Liver (tissue), 9 donors: Measurements from ENCODE around the gene C1QL3. TPM values are rescaled to one million over a fixed set of nuclear protein-coding genes. Genes with fewer than 3 reads are reported as not detected.

Source experiments
- DNase-seq: peaks from one replicate; pipeline ENCODE4 v3.0.0-alpha.2; 2017; ENCODE audit warnings: low spot score
- H3K27ac ChIP-seq, 2 donors: one replicate each; pipeline ENCODE4 v1.7.0; 2013; ENCODE audit warnings: inconsistent platforms in 2 of 2, low read length in 2 of 2, control low read depth in 1 of 2, low read depth in 1 of 2, mild to moderate bottlenecking in 1 of 2
- H3K27me3 ChIP-seq, 4 donors: one replicate each; pipeline versions ENCODE4 v1.6.1 to v1.7.0; 2013; ENCODE audit warnings: low read length in 3 of 4, inconsistent platforms in 1 of 4, mild to moderate bottlenecking in 1 of 4, moderate library complexity in 1 of 4; ENCODE audit not compliant: control insufficient read depth in 4 of 4, insufficient read depth in 4 of 4
- H3K36me3 ChIP-seq, 4 donors: one replicate each; pipeline versions ENCODE4 v1.6.1 to v1.7.0; 2013; ENCODE audit warnings: low read length in 3 of 4, mild to moderate bottlenecking in 3 of 4, low read depth in 1 of 4, moderate library complexity in 1 of 4; ENCODE audit not compliant: control insufficient read depth in 4 of 4, insufficient read depth in 3 of 4
- H3K4me1 ChIP-seq, 4 donors: one replicate each; pipeline versions ENCODE4 v1.6.1 to v1.7.0; 2013; ENCODE audit warnings: low read length in 3 of 4, mild to moderate bottlenecking in 3 of 4, moderate library complexity in 1 of 4; ENCODE audit not compliant: control insufficient read depth in 4 of 4, insufficient read depth in 4 of 4
- H3K4me3 ChIP-seq, 3 donors: one replicate each; pipeline versions ENCODE4 v1.6.1 to v1.7.0; 2013; ENCODE audit warnings: low read length in 3 of 3, control low read depth in 1 of 3, low read depth in 1 of 3, mild to moderate bottlenecking in 1 of 3
- H3K9ac ChIP-seq, 2 donors: one replicate each; pipeline ENCODE4 v1.7.0; 2013; ENCODE audit warnings: low read length in 2 of 2, mild to moderate bottlenecking in 2 of 2, moderate library complexity in 2 of 2, control low read depth in 1 of 2, low read depth in 1 of 2
- H3K9me3 ChIP-seq, 4 donors: one replicate each; pipeline versions ENCODE4 v1.6.1 to v1.7.0; 2013; ENCODE audit warnings: low read length in 3 of 4; ENCODE audit not compliant: control insufficient read depth in 4 of 4
- EGR1 ChIP-seq, 2 donors: IDR thresholded peaks; 2 replicates each; pipeline ENCODE4 v1.6.1; 2016 to 2018; ENCODE audit warnings: antibody characterized with exemption in 2 of 2, low read depth in 2 of 2
- FOXA1 ChIP-seq: IDR thresholded peaks from 2 replicates; pipeline ENCODE4 v1.6.1; 2016; ENCODE audit warnings: antibody characterized with exemption
- FOXA2 ChIP-seq: IDR thresholded peaks from 2 replicates; pipeline ENCODE4 v1.6.1; 2016; ENCODE audit warnings: antibody characterized with exemption
- GABPA ChIP-seq, 2 donors: IDR thresholded peaks in 1 of 2; conservative IDR thresholded peaks in 1 of 2; 2 replicates each; pipeline ENCODE4 v1.6.1; 2016; ENCODE audit warnings: antibody characterized with exemption in 2 of 2, mild to moderate bottlenecking in 1 of 2, moderate library complexity in 1 of 2
- HNF4A ChIP-seq, 2 donors: conservative IDR thresholded peaks; 2 replicates each; pipeline ENCODE4 v1.6.1; 2016; ENCODE audit warnings: antibody characterized with exemption in 2 of 2, mild to moderate bottlenecking in 2 of 2
- HNF4G ChIP-seq: IDR thresholded peaks from 2 replicates; pipeline ENCODE4 v1.6.1; 2016; ENCODE audit warnings: antibody characterized with exemption
- JUND ChIP-seq, 2 donors: IDR thresholded peaks; 2 replicates each; pipeline ENCODE4 v1.6.1; 2016; ENCODE audit warnings: antibody characterized with exemption in 2 of 2
- NR2F2 ChIP-seq: IDR thresholded peaks from 2 replicates; pipeline ENCODE4 v1.6.1; 2016; ENCODE audit warnings: antibody characterized with exemption
- RAD21 ChIP-seq, 2 donors: IDR thresholded peaks; 2 replicates each; pipeline ENCODE4 v1.6.1; 2016; ENCODE audit warnings: antibody characterized with exemption in 2 of 2, mild to moderate bottlenecking in 2 of 2
- RXRA ChIP-seq, 2 donors: IDR thresholded peaks; 2 replicates each; pipeline ENCODE4 v1.6.1; 2017 to 2018; ENCODE audit warnings: antibody characterized with exemption in 2 of 2, mild to moderate bottlenecking in 1 of 2
- SP1 ChIP-seq: IDR thresholded peaks from 2 replicates; pipeline ENCODE4 v1.6.1; 2018; ENCODE audit warnings: antibody characterized with exemption, mild to moderate bottlenecking
- TAF1 ChIP-seq: conservative IDR thresholded peaks from 2 replicates; pipeline ENCODE4 v1.6.1; 2016; ENCODE audit warnings: antibody characterized with exemption, mild to moderate bottlenecking
- YY1 ChIP-seq: IDR thresholded peaks from 2 replicates; pipeline ENCODE4 v1.6.1; 2016; ENCODE audit warnings: antibody characterized with exemption, mild to moderate bottlenecking
- WGBS: extraction: QIAGEN DNeasy Blood & Tissue Kit; methylation state at CpG from one replicate; pipeline ENCODE4 v1.1.7; 2013; 5-methylcytosine and 5-hydroxymethylcytosine counted together
- polyA plus RNA-seq, 2 donors: library from polyadenylated mRNA; stranded (reverse) in 1 of 2; unstranded in 1 of 2; fragments of 200-250 nt in 1 of 2; fragments of >200 nt in 1 of 2; fragmentation: Nextera tagmentation in 1 of 2; extraction: Ambion mirVana in 1 of 2; gene quantifications; one replicate each; pipeline versions ENCODE4 v1.2.1 to v1.2.3, GENCODE V29; 2013 to 2015
- total RNA-seq, 2 donors: library from RNA; depleted of rRNA; stranded (reverse); fragments of >200 nt; gene quantifications; one replicate each; pipeline ENCODE4 v1.2.3, GENCODE V29; 2014
- TF ChIP-seq, protein P1 (sequence below): fragments of 150-350 bp; IDR thresholded peaks from 2 replicates; pipeline ENCODE4 v1.5.1; 2017; ENCODE audit warnings: improper control_type of control experiment, low read depth, low read length; ENCODE audit not compliant: missing input control
- TF ChIP-seq, protein P2 (sequence below): IDR thresholded peaks from 2 replicates; pipeline ENCODE4 v1.6.1; 2016; ENCODE audit warnings: antibody characterized with exemption
- TF ChIP-seq, protein P3 (sequence below): IDR thresholded peaks from 2 replicates; pipeline ENCODE4 v1.6.1; 2016; ENCODE audit warnings: antibody characterized with exemption
- TF ChIP-seq, protein P4 (sequence below): IDR thresholded peaks from 2 replicates; pipeline ENCODE4 v1.6.1; 2016; ENCODE audit warnings: antibody characterized with exemption, mild to moderate bottlenecking
- TF ChIP-seq, protein P5 (sequence below): IDR thresholded peaks from 2 replicates; pipeline ENCODE4 v1.6.1; 2016; ENCODE audit warnings: antibody characterized with exemption
- donor health status: healthy.
- donor health status: healthy.
- donor health status: healthy.
- donor health status: healthy.
- donor health status: healthy.

The C1QL3 gene
- total and polyA plus RNA-seq, 4 donors = 0.99 TPM; not detected in 3

DNA sequence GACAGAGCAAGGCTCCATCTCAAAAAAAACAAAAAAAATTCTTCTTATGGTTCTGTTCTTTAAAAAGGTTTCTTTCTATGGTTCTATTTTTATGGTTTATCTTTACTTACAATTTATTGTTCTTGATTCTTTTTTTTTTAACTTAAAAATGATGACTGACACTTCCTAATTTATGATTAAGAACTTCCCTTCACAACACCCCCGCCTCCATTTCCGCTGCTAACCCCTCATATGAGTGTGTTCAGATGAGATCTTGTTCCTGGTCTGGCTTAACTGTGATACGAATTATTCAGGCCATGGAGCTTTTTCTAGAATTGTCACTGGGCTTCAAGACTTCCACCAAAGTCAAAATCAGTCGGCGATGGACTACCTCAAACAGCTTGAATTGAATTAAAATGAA, 50.9 kb downstream of the C1QL3 start (continued):
- TF ChIP-seq, protein P1, sequence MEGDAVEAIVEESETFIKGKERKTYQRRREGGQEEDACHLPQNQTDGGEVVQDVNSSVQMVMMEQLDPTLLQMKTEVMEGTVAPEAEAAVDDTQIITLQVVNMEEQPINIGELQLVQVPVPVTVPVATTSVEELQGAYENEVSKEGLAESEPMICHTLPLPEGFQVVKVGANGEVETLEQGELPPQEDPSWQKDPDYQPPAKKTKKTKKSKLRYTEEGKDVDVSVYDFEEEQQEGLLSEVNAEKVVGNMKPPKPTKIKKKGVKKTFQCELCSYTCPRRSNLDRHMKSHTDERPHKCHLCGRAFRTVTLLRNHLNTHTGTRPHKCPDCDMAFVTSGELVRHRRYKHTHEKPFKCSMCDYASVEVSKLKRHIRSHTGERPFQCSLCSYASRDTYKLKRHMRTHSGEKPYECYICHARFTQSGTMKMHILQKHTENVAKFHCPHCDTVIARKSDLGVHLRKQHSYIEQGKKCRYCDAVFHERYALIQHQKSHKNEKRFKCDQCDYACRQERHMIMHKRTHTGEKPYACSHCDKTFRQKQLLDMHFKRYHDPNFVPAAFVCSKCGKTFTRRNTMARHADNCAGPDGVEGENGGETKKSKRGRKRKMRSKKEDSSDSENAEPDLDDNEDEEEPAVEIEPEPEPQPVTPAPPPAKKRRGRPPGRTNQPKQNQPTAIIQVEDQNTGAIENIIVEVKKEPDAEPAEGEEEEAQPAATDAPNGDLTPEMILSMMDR = no peak

DNA sequence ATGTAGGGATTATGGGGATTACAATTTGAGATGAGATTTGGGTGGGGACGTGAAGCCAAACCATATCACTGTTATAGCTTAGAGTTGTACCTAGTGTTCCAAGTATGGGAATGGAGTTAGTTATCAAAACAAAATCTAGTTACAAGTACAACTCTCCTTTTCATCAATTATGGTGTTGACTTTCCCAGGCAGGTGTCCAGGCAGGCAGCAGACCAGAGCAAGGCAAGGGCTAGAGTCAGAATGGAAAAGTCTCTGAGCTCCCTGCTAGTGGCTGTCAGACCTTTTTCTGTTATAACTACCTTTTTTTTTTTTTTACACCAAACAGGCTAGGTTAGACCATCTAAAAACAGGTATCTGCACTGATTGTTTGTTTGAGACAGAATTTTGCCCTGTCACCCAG, 55.7 kb downstream of the C1QL3 start:
- H3K27ac ChIP-seq = no peak overlapping the region
- H3K4me1 ChIP-seq = no peaks in the 10 kb centered on the region
- no peaks in the 10 kb centered on the region for H3K9me3 ChIP-seq
- no peak overlapping the region for H3K4me3 ChIP-seq
- no peak for TF ChIP-seq YY1
- TF ChIP-seq EGR1 (IDR thresholded peaks at IDR 0.05; ENCODE audit: low read depth in 2 of 2) = no peak
- TF ChIP-seq RAD21 (IDR thresholded peaks at IDR 0.05) = no peak
- no peak for TF ChIP-seq TAF1
- no peak for TF ChIP-seq GABPA (IDR thresholded peaks at IDR 0.05 in 1 of 2, conservative IDR thresholded peaks at IDR 0.05 in 1 of 2)
- TF ChIP-seq, protein P2, sequence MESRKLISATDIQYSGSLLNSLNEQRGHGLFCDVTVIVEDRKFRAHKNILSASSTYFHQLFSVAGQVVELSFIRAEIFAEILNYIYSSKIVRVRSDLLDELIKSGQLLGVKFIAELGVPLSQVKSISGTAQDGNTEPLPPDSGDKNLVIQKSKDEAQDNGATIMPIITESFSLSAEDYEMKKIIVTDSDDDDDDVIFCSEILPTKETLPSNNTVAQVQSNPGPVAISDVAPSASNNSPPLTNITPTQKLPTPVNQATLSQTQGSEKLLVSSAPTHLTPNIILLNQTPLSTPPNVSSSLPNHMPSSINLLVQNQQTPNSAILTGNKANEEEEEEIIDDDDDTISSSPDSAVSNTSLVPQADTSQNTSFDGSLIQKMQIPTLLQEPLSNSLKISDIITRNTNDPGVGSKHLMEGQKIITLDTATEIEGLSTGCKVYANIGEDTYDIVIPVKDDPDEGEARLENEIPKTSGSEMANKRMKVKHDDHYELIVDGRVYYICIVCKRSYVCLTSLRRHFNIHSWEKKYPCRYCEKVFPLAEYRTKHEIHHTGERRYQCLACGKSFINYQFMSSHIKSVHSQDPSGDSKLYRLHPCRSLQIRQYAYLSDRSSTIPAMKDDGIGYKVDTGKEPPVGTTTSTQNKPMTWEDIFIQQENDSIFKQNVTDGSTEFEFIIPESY = no peak
- no peak for TF ChIP-seq FOXA2
- TF ChIP-seq SP1 = no peak
- TF ChIP-seq, protein P3, sequence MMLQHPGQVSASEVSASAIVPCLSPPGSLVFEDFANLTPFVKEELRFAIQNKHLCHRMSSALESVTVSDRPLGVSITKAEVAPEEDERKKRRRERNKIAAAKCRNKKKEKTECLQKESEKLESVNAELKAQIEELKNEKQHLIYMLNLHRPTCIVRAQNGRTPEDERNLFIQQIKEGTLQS = no peak
- no peak for TF ChIP-seq HNF4G
- TF ChIP-seq, protein P4, sequence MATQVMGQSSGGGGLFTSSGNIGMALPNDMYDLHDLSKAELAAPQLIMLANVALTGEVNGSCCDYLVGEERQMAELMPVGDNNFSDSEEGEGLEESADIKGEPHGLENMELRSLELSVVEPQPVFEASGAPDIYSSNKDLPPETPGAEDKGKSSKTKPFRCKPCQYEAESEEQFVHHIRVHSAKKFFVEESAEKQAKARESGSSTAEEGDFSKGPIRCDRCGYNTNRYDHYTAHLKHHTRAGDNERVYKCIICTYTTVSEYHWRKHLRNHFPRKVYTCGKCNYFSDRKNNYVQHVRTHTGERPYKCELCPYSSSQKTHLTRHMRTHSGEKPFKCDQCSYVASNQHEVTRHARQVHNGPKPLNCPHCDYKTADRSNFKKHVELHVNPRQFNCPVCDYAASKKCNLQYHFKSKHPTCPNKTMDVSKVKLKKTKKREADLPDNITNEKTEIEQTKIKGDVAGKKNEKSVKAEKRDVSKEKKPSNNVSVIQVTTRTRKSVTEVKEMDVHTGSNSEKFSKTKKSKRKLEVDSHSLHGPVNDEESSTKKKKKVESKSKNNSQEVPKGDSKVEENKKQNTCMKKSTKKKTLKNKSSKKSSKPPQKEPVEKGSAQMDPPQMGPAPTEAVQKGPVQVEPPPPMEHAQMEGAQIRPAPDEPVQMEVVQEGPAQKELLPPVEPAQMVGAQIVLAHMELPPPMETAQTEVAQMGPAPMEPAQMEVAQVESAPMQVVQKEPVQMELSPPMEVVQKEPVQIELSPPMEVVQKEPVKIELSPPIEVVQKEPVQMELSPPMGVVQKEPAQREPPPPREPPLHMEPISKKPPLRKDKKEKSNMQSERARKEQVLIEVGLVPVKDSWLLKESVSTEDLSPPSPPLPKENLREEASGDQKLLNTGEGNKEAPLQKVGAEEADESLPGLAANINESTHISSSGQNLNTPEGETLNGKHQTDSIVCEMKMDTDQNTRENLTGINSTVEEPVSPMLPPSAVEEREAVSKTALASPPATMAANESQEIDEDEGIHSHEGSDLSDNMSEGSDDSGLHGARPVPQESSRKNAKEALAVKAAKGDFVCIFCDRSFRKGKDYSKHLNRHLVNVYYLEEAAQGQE = no peak
- TF ChIP-seq JUND (IDR thresholded peaks at IDR 0.05) = no peak
- no peak for TF ChIP-seq NR2F2
- TF ChIP-seq FOXA1 = no peak
- TF ChIP-seq, protein P1 = no peak
- TF ChIP-seq, protein P5, sequence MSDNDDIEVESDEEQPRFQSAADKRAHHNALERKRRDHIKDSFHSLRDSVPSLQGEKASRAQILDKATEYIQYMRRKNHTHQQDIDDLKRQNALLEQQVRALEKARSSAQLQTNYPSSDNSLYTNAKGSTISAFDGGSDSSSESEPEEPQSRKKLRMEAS = no peak
- no peak for TF ChIP-seq RXRA (IDR thresholded peaks at IDR 0.05)
- no peak for TF ChIP-seq HNF4A (conservative IDR thresholded peaks at IDR 0.05)
- WGBS = 100% methylated on average over 1 of the region's 1 CpG
- H3K36me3 ChIP-seq = peaks cover 0 to 2% (median 0%) of the 10 kb centered on the region in 4 donors
- no peak for DNase-seq
- no peak overlapping the region for H3K9ac ChIP-seq
- no peaks in the 10 kb centered on the region for H3K27me3 ChIP-seq
